Thoracic aorta (tissue), 2 donors: ENCODE results near the gene ECSCR. TPM values are rescaled to one million over a fixed set of nuclear protein-coding genes. Genes with fewer than 3 reads are reported as not detected.
A peak's percentile ranks its signal among the peaks of the same experiment; 100 is the strongest.

Experiments used
- ATAC-seq: fragments of 150-250 bp; one replicate; pipeline ENCODE4 v1.8.0; 2017; ENCODE audit warnings: low read depth; ENCODE audit not compliant: insufficient number of reproducible peaks, low FRiP score
- DNase-seq: peaks from one replicate; pipeline ENCODE4 v3.0.0-alpha.2; 2020; ENCODE audit warnings: low spot score
- H3K27ac ChIP-seq, 2 donors: fragments of 200-600 bp; sonication (generic); 1 replicate in 1 of 2; 2 replicates in 1 of 2; pipeline ENCODE4 v1.5.1; 2016; ENCODE audit warnings: mild to moderate bottlenecking in 2 of 2, moderate library complexity in 2 of 2
- H3K27me3 ChIP-seq: fragments of 200-600 bp; sonication (generic); replicated peaks from 2 replicates; pipeline ENCODE4 v1.6.0; 2016; ENCODE audit warnings: mild to moderate bottlenecking; ENCODE audit not compliant: insufficient read depth
- H3K36me3 ChIP-seq: fragments of 200-600 bp; sonication (generic); one replicate; pipeline ENCODE4 v1.5.1; 2016
- H3K4me1 ChIP-seq, 2 donors: fragments of 200-600 bp; sonication (generic); 1 replicate in 1 of 2; 2 replicates in 1 of 2; pipeline versions ENCODE4 v1.5.1 to v1.6.0; 2016; ENCODE audit warnings: low read depth in 2 of 2, mild to moderate bottlenecking in 1 of 2; ENCODE audit not compliant: control insufficient read depth in 1 of 2
- H3K4me3 ChIP-seq: fragments of 200-600 bp; sonication (generic); 2 replicates; pipeline ENCODE4 v1.5.1; 2016; ENCODE audit warnings: mild to moderate bottlenecking
- H3K9me3 ChIP-seq: fragments of 200-600 bp; sonication (generic); 2 replicates; pipeline ENCODE4 v1.5.1; 2016
- CTCF ChIP-seq: fragments of 200-600 bp; sonication (generic); IDR thresholded peaks from one replicate; pipeline ENCODE4 v1.5.1; 2019; ENCODE audit warnings: antibody characterized with exemption
- total RNA-seq, 2 donors: library from RNA; depleted of rRNA; stranded (reverse); fragments of >200 nt; gene quantifications; one replicate each; pipeline versions ENCODE4 v1.1.0 to v1.2.3, GENCODE V29; 2016

The ECSCR gene
- total RNA-seq, 2 donors from 2014 or later, result 27.1 to 35.6 TPM

GRCh38 chr5:139472386-139473030, 10.0 kb upstream of the ECSCR start:
- DNase-seq (no peak), ATAC-seq (no peak)
- Histone ChIP-seq H3K4me3 (no peak overlapping the region), H3K9me3 (no peaks in the 10 kb centered on the region), H3K27ac (no peak overlapping the region), H3K36me3 (peaks cover 23% of the 10 kb centered on the region), H3K27me3 (no peaks in the 10 kb centered on the region), H3K4me1 (peaks cover 0 to 6% of the 10 kb centered on the region in 2 donors)
- no peak for TF ChIP-seq CTCF

- TF ChIP-seq CTCF, result no peak
- Histone ChIP-seq H3K36me3 (peaks cover 8% of the 10 kb centered on the region), H3K27ac (no peak within 1 kb of the TSS), H3K9me3 (no peaks in the 10 kb centered on the region), H3K4me1 (peaks cover 0 to 6% of the 10 kb centered on the region in 2 donors), H3K4me3 (no peak within 1 kb of the TSS), H3K27me3 (no peaks in the 10 kb centered on the region)
- no peak for ATAC-seq
- no peak for DNase-seq
Measured at GRCh38 chr5:139470821-139471300, 8.3 kb upstream of the ECSCR start, which contains the start of gene SMIM33. SMIM33 (plus strand) TSS chr5:139471004; CDS start chr5:139471122, 118 bp downstream.

GRCh38 chr5:139468421-139468931, 5.9 kb upstream of the ECSCR start:
- Histone ChIP-seq H3K4me1 (peaks cover 0 to under 1% of the 10 kb centered on the region in 2 donors), H3K27ac (no peak overlapping the region), H3K27me3 (no peaks in the 10 kb centered on the region), H3K9me3 (no peaks in the 10 kb centered on the region), H3K4me3 (no peak overlapping the region), H3K36me3 (no peaks in the 10 kb centered on the region)
- ATAC-seq (no peak), DNase-seq (no peak)
- no peak for TF ChIP-seq CTCF

DNA sequence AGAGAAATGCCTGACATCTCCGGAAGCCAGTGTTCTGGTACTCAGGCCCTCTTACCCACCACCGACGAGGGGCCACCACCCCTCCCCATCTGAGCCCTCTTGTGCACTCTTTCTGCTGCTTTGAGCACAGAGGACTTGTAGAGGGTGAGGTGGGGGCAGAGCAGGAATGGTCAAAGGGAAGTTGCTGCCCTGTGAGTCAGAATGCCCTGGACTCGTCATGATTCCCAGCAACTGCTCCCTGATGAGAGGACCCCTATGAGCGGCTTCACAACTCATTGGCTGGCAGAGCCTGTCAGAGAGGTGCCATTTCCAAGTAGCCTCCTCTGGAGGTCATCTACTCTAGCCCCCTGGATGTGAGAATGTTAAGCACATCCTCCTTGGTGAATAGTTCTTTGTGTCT, 845 bp downstream of the ECSCR start:
- no peak for DNase-seq
- ATAC-seq, result no peak
- H3K9me3 ChIP-seq, result no peaks in the 10 kb centered on the region

More for the DNA sequence above, 845 bp downstream of the ECSCR start:
- peak overlapping the region in 1 of 2 donors; percentile 25 for H3K27ac ChIP-seq
- TF ChIP-seq CTCF, result no peak
- H3K27me3 ChIP-seq, result no peaks in the 10 kb centered on the region
- H3K4me3 ChIP-seq, result peak overlapping the region; percentile 12
- peaks cover 0 to 5% of the 10 kb centered on the region in 2 donors for H3K4me1 ChIP-seq
- no peaks in the 10 kb centered on the region for H3K36me3 ChIP-seq
